GM21360 (cell line): ENCODE measurements around the gene ANKRD44.
A peak's percentile ranks its signal among the peaks of the same experiment; 100 is the strongest.

Experiments
- ATAC-seq: cut with Tn5 transposase; IDR thresholded peaks from one replicate; pipeline ENCODE4 v1.9.1; 2021; ENCODE audit warnings: mild to moderate bottlenecking, moderate library complexity; ENCODE audit not compliant: unreplicated experiment

ANKRD44 gene

DNA sequence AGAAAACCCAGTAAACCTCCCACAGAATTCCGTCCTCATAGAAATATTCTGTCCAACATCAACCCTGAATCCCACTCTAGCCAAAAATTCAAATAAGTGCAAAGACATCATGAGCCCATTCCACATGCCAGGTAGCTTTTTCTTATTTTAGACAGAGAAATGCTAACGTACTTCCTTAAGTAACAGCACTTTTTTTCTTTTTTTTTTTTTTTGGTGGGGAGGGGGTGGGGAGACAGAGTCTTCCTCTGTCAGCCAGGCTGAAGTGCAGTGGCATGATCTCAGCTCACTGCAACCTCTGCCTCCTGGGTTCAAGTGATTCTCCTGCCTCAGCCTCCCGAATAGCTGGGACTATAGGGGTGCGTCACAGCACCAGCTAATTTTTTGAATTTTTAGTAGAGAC, 45.5 kb downstream of the ANKRD44 start:
- no peak for ATAC-seq

GRCh38 chr2:197264332-197264731, 46.2 kb downstream of the ANKRD44 start:
- ATAC-seq = no peak

- no peak for ATAC-seq
Observed at GRCh38 chr2:197263077-197263476, 47.5 kb downstream of the ANKRD44 start.

- peak; percentile 58 for ATAC-seq
Observed at GRCh38 chr2:197261808-197262226, 48.8 kb downstream of the ANKRD44 start.

DNA sequence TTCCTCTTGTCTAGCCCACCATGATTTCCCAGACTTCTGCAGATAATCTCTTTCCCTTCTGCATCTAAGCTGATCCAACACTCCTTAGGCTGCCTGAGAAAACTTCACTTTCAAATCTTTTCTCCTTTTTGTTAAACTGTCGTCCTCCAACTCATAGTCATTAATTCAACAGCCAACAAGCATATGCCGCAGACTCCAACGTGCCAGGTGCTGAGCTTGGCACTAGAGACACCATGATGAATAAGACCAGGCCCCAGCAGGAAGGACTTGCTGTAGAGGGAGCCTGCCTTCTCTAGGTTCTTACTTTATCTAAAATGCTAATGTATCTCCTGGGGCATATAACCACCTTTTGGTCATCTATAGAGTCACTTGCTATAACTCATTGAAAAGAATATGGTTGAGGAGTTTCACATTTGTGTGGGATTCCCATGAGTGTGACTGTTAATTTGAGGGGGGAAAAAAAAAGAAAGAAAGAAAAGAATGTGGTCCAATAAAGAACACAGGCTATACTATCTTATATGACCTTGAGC, 51.0 kb downstream of the ANKRD44 start:
- ATAC-seq = no peak

GRCh38 chr2:197258580-197258979, 52.0 kb downstream of the ANKRD44 start:
- ATAC-seq = no peak

- ATAC-seq = no peak
Observed at GRCh38 chr2:197256547-197257170, 53.9 kb downstream of the ANKRD44 start.

- no peak for ATAC-seq
Observed at GRCh38 chr2:197256021-197256420, 54.6 kb downstream of the ANKRD44 start.

GRCh38 chr2:197255543-197255942, 55.0 kb downstream of the ANKRD44 start:
- peak; percentile 96 for ATAC-seq

- ATAC-seq = peak; percentile 17
Observed at GRCh38 chr2:197254776-197255530, 55.6 kb downstream of the ANKRD44 start.

GRCh38 chr2:197251576-197251975, 59.0 kb downstream of the ANKRD44 start:
- ATAC-seq = no peak

- ATAC-seq = no peak
Observed at GRCh38 chr2:197251163-197251562, 59.4 kb downstream of the ANKRD44 start.

- ATAC-seq = no peak
Observed at GRCh38 chr2:197250084-197250397, 60.5 kb downstream of the ANKRD44 start.

DNA sequence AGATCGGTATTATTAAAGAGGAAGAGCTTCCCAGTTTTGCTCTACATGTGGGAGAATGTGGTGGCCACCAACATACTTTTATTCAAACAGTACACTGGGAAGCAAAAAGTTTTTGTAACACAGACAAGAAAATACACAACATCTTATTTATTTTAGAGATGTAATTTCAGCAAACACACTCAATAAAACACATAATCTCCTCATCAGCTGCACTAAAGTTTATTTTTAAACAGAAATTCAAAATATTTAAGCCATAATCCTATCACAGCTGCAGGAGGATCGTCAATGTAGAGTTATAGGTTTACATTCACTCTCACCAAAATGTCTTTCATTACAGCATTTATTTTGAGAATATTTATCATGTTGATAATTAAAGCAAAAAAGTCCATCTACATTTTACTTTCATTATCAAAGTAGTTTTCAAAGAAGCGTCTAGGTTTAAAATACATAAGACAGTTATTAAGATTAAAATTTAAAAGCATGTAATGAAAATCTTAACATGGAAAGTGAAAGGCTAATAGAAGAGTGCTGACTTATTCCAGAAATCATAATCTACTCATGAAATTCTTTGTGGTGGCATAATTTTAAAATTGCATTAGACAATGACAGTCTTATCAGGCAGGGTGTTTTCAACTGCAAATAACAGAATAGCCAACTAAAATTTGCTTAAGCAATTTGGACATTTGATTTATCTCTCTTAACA, 61.0 kb downstream of the ANKRD44 start:
- no peak for ATAC-seq

DNA sequence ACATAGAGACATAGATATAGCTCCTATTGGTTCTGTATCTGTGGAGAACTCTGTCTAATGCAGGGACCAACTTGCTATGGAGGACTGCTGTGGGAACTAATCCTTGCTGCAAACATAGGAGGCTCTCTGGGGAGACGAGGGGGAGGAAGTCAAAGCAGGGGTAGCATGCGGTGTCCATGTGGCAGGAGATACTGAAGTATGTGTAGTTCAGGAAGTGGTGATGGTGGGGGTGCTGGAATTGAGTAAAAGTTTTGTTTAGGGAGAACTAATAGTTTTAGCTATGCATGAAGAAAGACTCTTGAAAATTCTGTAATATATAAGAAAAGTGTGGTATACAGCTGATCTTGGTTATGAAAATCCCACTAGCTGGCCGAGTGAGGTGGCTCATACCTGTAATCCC, 62.0 kb downstream of the ANKRD44 start:
- no peak for ATAC-seq

DNA sequence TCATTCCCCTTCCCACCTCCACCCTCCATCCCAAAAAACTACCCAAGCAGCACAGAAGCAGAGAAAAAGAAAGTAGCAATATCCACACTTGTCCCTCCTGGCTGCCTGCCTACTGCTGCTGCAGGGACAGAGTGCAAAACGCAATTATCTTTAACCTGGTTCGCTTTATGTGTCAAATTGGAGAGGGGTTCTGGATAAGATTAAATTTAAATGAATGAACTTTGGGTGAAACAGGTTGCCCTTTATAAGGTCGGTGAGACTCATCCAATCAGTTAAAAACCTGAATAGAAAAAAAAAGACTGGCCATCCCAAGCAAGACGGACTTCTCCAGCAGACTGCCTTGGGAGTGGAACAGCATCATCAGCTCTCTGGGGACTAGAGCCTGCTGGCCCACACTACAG, 62.6 kb downstream of the ANKRD44 start:
- ATAC-seq = no peak

DNA sequence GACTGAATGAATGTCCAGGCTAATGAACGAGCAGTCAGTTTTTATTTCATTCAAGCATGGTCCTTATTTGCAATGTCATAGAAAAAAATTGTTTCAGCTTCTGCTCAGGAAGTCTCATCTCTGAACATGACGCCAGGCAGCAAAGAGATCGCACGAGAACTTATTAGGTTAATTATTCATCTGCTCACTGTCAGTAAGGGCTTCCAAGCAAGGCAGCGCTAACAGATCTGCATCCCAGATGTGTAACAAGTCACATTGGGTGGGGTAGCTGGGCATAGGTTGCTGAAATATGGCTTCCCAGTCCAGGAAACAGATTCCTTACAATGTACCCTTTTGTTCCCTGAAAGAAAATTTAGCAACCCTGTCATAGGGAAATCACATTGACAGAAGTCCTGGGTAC, 63.5 kb downstream of the ANKRD44 start:
- no peak for ATAC-seq

GRCh38 chr2:197245829-197246804, 64.5 kb downstream of the ANKRD44 start:
- no peak for ATAC-seq

DNA sequence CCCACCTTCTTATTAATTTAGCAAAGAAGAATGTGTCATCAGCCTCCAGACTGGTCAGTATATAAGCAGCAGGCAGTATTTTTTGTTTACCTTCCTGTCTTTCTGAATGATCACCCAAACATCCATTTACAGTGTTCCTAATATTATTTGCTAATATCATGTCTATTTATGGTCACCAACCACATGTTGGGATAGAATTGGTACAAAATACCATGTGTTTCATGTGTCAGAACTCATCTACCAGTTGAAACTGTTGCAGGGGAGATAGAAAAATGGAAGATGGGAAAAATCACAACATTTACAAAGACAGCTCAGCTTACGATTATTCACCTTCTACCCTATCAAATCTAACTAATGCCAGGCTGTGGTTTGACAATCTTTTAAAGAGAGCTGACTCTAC, 66.2 kb downstream of the ANKRD44 start:
- no peak for ATAC-seq

DNA sequence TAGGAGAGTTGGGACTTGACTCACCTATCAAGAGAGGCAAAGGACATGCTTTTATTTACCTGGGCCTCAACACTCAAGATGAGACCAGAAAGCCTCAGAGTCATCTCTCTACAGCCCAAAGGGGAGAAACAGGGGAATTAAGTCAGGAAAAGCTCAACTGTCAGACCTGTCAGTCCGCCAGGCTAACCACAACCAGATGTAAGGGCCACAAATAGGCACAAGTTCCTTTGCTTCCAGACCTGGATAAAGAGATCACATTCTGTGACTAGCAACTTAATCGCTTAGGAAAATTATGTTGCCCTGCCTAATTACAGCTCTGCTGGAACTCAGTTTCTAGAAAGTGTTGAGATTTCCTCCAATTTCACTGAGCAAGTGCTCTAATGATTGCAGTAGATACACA, 67.9 kb downstream of the ANKRD44 start:
- no peak for ATAC-seq

DNA sequence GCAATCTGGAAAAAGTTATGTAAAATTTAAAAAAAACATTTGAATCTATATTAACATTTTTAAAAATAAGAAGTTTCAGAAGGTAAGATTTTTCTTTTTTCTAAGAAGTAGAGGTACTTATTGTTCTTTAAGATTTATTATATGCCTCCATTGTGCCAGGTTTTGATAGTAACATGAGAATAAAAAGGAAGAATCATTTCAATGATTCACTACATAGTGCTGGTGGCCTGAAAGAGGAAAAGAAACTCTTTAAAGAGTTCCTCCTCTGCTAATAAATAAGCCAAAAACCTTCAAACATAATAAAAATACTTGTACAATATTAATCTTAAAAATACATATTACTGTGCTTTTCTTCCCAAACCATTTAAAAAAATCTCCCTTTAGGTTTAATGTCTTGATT, 69.0 kb downstream of the ANKRD44 start:
- ATAC-seq = no peak
